GM13977 (cell line): Measurements from ENCODE around the gene ACTL7A.
"Not testable (repeated sequence)": the region's sequence is repeated elsewhere in the genome, so short reads cannot be mapped to it uniquely, and the experiment has no call there.

Experiments used
- DNase-seq: peaks from one replicate; pipeline ENCODE4 v3.0.0; 2012; ENCODE audit warnings: low spot score
- CTCF ChIP-seq: IDR thresholded peaks from 2 replicates; pipeline ENCODE4 v1.5.1; 2012; ENCODE audit warnings: mild to moderate bottlenecking, control low read depth; ENCODE audit not compliant: insufficient read depth; ENCODE audit errors: extremely low read depth, missing control alignments
- in situ Hi-C: fragments of 300-500 bp; cut with MboI; formaldehyde crosslinking; loops from one replicate; pipeline ENCODE4 v1.12.0; 2022; ENCODE audit warnings: low sequenced_read_pairs, low pct_unique_long_range_greater_than_20kb, mixed read lengths, inconsistent platforms; ENCODE audit not compliant: unreplicated experiment

The ACTL7A gene

DNA sequence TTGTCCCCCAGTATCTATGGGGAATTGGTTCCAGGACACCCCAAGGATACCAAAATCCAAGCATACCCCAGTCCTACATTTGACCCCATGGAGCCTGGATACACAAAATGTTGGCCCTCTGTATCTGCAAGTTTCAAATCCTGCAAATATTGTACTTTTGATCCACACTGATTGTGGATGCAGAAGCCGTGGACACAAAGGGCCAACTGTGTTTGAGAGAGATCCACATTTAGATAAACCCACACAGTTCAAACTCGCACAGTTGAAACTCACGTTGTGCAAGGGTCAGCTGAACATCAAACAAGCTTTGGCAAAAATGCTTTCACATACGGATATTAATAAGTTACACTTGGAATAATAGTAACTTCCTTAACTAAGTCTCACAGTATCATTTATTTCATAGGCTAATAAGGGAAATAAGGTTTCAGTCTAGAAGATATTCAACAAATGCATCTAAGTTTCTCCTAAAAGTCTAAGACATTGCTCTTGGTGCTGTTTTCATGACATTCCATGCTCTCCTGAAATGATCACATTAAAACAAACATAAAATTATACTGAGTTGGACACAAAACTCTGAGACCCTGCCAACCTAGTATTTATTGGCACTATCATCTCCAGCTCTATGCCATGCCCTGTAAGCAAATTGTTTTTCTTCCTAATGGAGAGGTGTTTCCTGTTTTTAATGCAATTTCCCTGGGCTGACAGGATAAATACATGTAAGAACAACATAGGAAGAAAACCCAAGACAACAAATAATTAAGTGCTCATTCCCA, 32.3 kb downstream of the ACTL7A start:
- no peak for TF ChIP-seq CTCF
- no peak for DNase-seq
- in situ Hi-C loops = no loop called here

DNA sequence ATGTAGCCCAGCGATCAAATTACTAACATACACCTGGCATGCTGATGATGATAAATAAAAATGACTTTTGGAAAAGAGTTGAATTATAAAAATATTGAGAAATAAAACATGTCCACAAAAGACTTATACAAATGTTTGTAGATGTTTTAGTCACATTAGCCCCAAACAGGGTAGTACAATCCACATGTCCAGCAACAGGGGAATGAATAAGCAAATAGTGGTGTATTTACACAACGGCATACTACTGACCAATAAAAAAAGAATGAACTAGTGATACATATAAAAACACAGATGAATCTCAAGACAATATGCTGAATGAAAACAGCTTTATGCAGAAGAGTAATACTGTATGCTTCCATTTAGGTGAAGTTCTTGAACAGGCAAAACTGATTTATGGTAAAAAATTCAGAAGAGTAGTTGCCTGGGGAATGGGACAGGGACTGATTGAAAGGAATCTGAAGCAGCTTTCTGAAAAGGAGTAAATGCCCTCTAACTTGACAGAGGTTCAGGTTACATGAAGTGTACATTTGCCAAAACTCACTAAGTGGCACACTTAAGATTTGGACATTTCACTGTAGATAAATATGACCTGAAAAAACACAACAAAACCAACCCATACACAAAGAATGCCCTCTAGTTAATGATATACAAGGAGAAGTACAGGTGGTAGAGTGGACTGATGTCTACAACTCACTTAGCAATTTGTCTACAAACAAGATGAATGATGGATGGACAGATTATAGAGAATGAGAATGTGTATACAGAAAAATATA, 35.4 kb downstream of the ACTL7A start:
- in situ Hi-C loops = no loop called here
- TF ChIP-seq CTCF = no peak
- no peak for DNase-seq

DNA sequence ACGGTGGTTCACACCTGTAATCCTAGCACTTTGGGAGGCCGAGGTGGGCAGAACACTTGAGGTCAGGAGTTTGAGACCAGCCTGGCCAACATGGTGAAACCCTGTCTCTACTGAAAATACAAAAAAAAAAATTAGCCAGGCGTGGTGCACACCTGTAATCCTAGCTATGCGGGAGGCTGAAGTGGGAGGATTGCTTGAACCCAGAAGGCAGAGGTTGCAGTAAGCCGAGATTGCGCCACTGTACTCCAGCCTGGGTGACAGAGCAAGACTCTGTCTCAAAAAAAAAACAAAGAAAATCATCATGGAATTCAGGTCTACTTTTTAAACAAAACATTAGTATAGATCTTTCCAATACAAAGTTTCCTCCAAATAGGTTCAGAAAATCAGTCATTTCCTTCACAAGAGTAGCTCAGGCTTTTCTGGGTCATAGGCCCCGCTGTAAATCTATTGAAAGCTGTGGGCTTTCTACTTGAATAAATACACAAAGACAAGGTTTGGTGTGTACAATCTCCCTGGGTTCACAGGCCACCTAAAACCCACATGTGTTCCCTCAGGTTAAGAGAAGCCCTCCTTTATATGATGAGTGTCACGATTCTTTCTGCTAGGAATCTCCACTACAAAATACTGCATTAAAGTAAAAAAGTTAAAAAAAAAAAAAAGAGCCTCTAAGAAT, 37.1 kb downstream of the ACTL7A start:
- in situ Hi-C loops, DNase-seq: not testable (repeated sequence)

DNA sequence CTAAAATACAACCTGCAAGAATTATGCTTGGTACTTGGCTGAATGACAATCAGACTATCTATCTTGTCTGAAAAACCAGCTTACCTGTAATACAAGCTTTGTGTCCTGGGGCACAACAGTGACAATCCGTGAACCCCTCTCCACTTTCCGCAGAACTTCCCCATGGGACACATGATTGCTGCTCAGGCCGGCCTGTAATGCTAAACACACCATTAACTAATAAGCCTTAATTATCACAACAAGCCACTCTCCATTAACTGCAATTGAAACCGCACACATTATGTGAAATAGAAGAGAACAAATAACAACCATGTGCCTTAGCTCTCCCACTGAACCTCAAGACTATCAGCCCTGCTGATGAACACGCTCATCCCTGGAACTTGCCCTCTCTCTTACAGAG, 38.1 kb downstream of the ACTL7A start:
- in situ Hi-C loops = no loop called here

GRCh38 chr9:108903420-108904103, 41.5 kb downstream of the ACTL7A start:
- DNase-seq = no peak
- in situ Hi-C loops = no loop called here
- TF ChIP-seq CTCF = no peak

More for the DNA sequence above, 38.1 kb downstream of the ACTL7A start:
- TF ChIP-seq CTCF = no peak
- no peak for DNase-seq

GRCh38 chr9:108904161-108904560, 42.1 kb downstream of the ACTL7A start:
- TF ChIP-seq CTCF = no peak
- no peak for DNase-seq
- in situ Hi-C loops = no loop called here

DNA sequence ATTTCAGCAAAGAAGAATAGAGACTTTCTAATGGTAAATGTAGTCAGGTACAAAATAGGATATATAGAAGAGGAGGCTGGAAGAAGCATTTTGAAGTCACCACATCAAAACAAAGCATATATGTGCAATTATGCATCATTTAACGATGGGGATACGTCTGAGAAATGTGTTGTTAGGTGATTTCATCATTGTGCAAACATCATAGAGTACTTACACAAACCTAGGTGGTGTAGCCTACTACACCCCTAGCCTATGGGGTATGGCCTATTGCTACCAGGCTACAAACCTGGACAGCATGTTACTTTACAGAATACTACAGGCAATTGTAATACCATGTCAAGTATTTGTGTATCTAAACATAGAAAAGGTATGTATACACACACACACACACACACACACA, 43.4 kb downstream of the ACTL7A start:
- DNase-seq = no peak
- in situ Hi-C loops = no loop called here
- TF ChIP-seq CTCF = no peak
